ENCODE results near the gene NEU2. TPM values are rescaled to one million over a fixed set of nuclear protein-coding genes. Genes with fewer than 3 reads are reported as not detected.

The NEU2 gene
- total and polyA plus RNA-seq, 4 donors, result not detected

- H3K9ac ChIP-seq (ENCODE audit: low read depth in 1 of 2, low read length in 2 of 2), result no peak overlapping the region
- TF ChIP-seq, protein P1, sequence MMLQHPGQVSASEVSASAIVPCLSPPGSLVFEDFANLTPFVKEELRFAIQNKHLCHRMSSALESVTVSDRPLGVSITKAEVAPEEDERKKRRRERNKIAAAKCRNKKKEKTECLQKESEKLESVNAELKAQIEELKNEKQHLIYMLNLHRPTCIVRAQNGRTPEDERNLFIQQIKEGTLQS (IDR thresholded peaks at IDR 0.05), result no peak
- TF ChIP-seq EGR1 (IDR thresholded peaks at IDR 0.05; ENCODE audit: low read depth in 2 of 2), result no peak
- no peak for TF ChIP-seq HNF4G (IDR thresholded peaks at IDR 0.05)
- no peak for TF ChIP-seq JUND (IDR thresholded peaks at IDR 0.05)
- no peak for TF ChIP-seq TAF1 (conservative IDR thresholded peaks at IDR 0.05)
- TF ChIP-seq FOXA2 (IDR thresholded peaks at IDR 0.05), result no peak
- TF ChIP-seq, protein P2, sequence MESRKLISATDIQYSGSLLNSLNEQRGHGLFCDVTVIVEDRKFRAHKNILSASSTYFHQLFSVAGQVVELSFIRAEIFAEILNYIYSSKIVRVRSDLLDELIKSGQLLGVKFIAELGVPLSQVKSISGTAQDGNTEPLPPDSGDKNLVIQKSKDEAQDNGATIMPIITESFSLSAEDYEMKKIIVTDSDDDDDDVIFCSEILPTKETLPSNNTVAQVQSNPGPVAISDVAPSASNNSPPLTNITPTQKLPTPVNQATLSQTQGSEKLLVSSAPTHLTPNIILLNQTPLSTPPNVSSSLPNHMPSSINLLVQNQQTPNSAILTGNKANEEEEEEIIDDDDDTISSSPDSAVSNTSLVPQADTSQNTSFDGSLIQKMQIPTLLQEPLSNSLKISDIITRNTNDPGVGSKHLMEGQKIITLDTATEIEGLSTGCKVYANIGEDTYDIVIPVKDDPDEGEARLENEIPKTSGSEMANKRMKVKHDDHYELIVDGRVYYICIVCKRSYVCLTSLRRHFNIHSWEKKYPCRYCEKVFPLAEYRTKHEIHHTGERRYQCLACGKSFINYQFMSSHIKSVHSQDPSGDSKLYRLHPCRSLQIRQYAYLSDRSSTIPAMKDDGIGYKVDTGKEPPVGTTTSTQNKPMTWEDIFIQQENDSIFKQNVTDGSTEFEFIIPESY (IDR thresholded peaks at IDR 0.05), result no peak
- TF ChIP-seq FOXA1 (IDR thresholded peaks at IDR 0.05), result no peak
- TF ChIP-seq, protein P3, sequence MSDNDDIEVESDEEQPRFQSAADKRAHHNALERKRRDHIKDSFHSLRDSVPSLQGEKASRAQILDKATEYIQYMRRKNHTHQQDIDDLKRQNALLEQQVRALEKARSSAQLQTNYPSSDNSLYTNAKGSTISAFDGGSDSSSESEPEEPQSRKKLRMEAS (IDR thresholded peaks at IDR 0.05), result no peak
- no peak for TF ChIP-seq HNF4A (conservative IDR thresholded peaks at IDR 0.05)
- no peak for TF ChIP-seq RAD21 (IDR thresholded peaks at IDR 0.05)
- no peak for TF ChIP-seq SP1 (IDR thresholded peaks at IDR 0.05)
- TF ChIP-seq REST (IDR thresholded peaks at IDR 0.05), result no peak
- TF ChIP-seq, protein P4, sequence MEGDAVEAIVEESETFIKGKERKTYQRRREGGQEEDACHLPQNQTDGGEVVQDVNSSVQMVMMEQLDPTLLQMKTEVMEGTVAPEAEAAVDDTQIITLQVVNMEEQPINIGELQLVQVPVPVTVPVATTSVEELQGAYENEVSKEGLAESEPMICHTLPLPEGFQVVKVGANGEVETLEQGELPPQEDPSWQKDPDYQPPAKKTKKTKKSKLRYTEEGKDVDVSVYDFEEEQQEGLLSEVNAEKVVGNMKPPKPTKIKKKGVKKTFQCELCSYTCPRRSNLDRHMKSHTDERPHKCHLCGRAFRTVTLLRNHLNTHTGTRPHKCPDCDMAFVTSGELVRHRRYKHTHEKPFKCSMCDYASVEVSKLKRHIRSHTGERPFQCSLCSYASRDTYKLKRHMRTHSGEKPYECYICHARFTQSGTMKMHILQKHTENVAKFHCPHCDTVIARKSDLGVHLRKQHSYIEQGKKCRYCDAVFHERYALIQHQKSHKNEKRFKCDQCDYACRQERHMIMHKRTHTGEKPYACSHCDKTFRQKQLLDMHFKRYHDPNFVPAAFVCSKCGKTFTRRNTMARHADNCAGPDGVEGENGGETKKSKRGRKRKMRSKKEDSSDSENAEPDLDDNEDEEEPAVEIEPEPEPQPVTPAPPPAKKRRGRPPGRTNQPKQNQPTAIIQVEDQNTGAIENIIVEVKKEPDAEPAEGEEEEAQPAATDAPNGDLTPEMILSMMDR (IDR thresholded peaks at IDR 0.05; ENCODE audit: low read depth, low read length, missing input control), result no peak
- no peak for TF ChIP-seq YY1 (IDR thresholded peaks at IDR 0.05)
- TF ChIP-seq NR2F2 (IDR thresholded peaks at IDR 0.05), result no peak
- no peak for TF ChIP-seq GABPA (IDR thresholded peaks at IDR 0.05 in 1 of 2, conservative IDR thresholded peaks at IDR 0.05 in 1 of 2)
- no peak for TF ChIP-seq RXRA (IDR thresholded peaks at IDR 0.05)
- H3K4me3 ChIP-seq (ENCODE audit: low read depth in 1 of 3, low read length in 3 of 3), result no peak overlapping the region
- 96% methylated on average over 2 of the region's 2 CpGs for WGBS
- no peaks in the 10 kb centered on the region for H3K36me3 ChIP-seq (ENCODE audit: control insufficient read depth in 4 of 4, insufficient read depth in 3 of 4, low read depth in 1 of 4, low read length in 3 of 4)
- DNase-seq (ENCODE audit: low spot score), result no peak
- no peak overlapping the region for H3K27ac ChIP-seq (ENCODE audit: low read depth in 1 of 2, low read length in 2 of 2)
- H3K27me3 ChIP-seq (ENCODE audit: control insufficient read depth in 4 of 4, insufficient read depth in 4 of 4, low read length in 3 of 4), result no peaks in the 10 kb centered on the region
- no peaks in the 10 kb centered on the region for H3K9me3 ChIP-seq (ENCODE audit: control insufficient read depth in 4 of 4, low read length in 3 of 4)
- peaks cover 0 to 4% (median 0%) of the 10 kb centered on the region in 4 donors for H3K4me1 ChIP-seq (ENCODE audit: control insufficient read depth in 4 of 4, insufficient read depth in 4 of 4, low read length in 3 of 4)
These were observed 46.3 kb upstream of the NEU2 start for GRCh38 chr2:232986155-232986554.
